Astrocyte (in vitro differentiated cells and primary cell): ENCODE measurements around the gene RIT2.

Experiments used
- CTCF ChIP-seq: IDR thresholded peaks from 2 replicates; pipeline ENCODE4 v1.5.1; 2011; ENCODE audit warnings: low read depth, mild to moderate bottlenecking, inconsistent platforms, low read length, moderate library complexity; ENCODE audit not compliant: insufficient read depth
- EZH2 ChIP-seq: IDR thresholded peaks from 2 replicates; pipeline ENCODE4 v1.6.1; 2012; ENCODE audit warnings: mild to moderate bottlenecking, low read length, inconsistent platforms; ENCODE audit not compliant: insufficient read depth

- TF ChIP-seq CTCF (no peak), EZH2 (no peak)
Measured at GRCh38 chr18:42891705-42892104, 223.8 kb downstream of the RIT2 start.
